ENCODE measurements around the gene TNRC6B. TPM values are rescaled to one million over a fixed set of nuclear protein-coding genes. Genes with fewer than 3 reads are reported as not detected.
A peak's percentile ranks its signal among the peaks of the same experiment; 100 is the strongest.

Gene TNRC6B
- total RNA-seq, 6 experiments from 2014 or later: 13.0 to 27.1 (median 22.7) TPM

DNA sequence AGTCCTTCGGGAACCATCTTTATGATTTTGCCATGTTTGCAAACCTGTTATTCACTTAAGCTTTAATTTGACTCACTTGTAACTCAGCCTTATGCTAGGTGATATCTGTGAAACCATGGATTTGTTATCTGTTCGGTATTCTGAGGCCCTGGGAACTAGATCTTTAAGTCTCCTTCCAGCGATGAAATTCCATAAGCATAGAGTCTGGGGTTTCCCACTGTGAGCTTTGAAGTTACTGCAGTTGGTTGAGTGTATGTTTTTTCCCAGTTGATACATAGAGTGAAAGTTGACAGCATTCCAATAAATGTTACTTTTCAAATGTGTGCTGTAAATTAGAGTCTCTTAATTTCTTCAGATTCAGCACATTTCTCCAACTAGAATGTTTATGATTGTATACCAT is 66.9 kb downstream of the TNRC6B start:
- Histone ChIP-seq H3K4me1 (peaks cover 0 to 8% (median 0%) of the 10 kb centered on the region in 4 donors), H3K4me3 (no peak overlapping the region), H3K9me3 (no peaks in the 10 kb centered on the region), H3K27ac (no peak overlapping the region), H3K36me3 (peaks cover 0 to 6% (median 4%) of the 10 kb centered on the region in 4 donors), H3K27me3 (no peaks in the 10 kb centered on the region)
- TF ChIP-seq POLR2A (IDR thresholded peaks at IDR 0.05): no peak
- TF ChIP-seq, protein P1, sequence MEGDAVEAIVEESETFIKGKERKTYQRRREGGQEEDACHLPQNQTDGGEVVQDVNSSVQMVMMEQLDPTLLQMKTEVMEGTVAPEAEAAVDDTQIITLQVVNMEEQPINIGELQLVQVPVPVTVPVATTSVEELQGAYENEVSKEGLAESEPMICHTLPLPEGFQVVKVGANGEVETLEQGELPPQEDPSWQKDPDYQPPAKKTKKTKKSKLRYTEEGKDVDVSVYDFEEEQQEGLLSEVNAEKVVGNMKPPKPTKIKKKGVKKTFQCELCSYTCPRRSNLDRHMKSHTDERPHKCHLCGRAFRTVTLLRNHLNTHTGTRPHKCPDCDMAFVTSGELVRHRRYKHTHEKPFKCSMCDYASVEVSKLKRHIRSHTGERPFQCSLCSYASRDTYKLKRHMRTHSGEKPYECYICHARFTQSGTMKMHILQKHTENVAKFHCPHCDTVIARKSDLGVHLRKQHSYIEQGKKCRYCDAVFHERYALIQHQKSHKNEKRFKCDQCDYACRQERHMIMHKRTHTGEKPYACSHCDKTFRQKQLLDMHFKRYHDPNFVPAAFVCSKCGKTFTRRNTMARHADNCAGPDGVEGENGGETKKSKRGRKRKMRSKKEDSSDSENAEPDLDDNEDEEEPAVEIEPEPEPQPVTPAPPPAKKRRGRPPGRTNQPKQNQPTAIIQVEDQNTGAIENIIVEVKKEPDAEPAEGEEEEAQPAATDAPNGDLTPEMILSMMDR (IDR thresholded peaks at IDR 0.05): no peak
- WGBS (ENCODE audit: insufficient coverage, low coverage, low lambda C conversion rate, missing lambda C conversion rate): 91% methylated on average over 1 of the region's 3 CpGs
- intact Hi-C loops (cut with DNase I): no loop called here
- ATAC-seq (no peak), DNase-seq (no peak)

DNA sequence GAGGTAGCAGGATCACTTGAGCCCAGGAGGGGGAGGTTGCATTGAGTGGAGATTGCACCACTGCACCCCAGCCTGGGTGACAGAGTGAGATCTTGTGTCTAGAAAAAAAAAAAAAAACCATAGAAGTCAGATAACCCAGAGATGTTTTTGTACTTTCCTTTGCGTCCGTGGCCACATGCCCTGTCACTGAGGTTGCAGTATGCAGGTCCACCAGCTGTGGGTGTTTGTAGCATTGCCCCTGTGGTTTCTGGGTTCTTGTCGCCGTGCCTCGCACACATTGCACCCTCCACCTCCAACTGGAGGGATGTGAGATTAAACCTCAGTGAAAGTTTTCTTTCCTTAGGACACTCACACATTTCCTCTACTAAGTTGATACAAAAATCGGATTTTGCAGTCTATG is 70.3 kb downstream of the TNRC6B start:
- intact Hi-C loops (cut with DNase I): no loop called here
- no peak overlapping the region for H3K27ac ChIP-seq
- WGBS (ENCODE audit: insufficient coverage, low coverage, low lambda C conversion rate, missing lambda C conversion rate): 66% methylated on average over 3 of the region's 6 CpGs
- TF ChIP-seq POLR2A (IDR thresholded peaks at IDR 0.05): no peak
- TF ChIP-seq, protein P1 (IDR thresholded peaks at IDR 0.05): no peak
- peaks cover 0 to 8% (median 0%) of the 10 kb centered on the region in 4 donors for H3K4me1 ChIP-seq
- DNase-seq (no peak), ATAC-seq (peak in 3 of 4 donors; percentile 16 to 52 (median 51))
- no peaks in the 10 kb centered on the region for H3K27me3 ChIP-seq
- no peaks in the 10 kb centered on the region for H3K9me3 ChIP-seq
- H3K4me3 ChIP-seq: no peak overlapping the region
- peaks cover 0 to 6% (median 4%) of the 10 kb centered on the region in 4 donors for H3K36me3 ChIP-seq

DNA sequence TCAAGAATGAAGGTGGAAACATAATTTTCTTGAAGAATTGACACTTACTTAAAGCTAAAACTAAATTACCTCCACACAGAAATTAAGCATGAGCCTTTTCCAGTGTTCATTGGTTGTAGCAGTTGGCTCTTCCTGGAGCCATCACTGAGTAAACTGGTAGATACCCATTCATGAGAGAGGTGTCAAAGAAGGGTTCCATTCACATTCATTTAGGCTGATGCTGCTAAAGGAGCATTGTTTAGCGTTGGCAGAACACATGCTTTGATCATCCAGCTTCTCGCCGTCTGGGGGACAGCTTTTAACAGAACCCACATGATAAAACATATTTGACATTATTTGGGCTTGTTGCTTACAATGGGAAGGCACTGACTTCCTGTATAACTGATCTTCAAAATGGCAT is 71.6 kb downstream of the TNRC6B start:
- TF ChIP-seq, protein P1 (IDR thresholded peaks at IDR 0.05): no peak
- TF ChIP-seq POLR2A (IDR thresholded peaks at IDR 0.05): no peak
- no peak overlapping the region for H3K4me3 ChIP-seq
- no peaks in the 10 kb centered on the region for H3K27me3 ChIP-seq
- intact Hi-C loops (cut with DNase I): no loop called here
- no peak for ATAC-seq
- H3K27ac ChIP-seq: no peak overlapping the region
- no peaks in the 10 kb centered on the region for H3K4me1 ChIP-seq
- no peak for DNase-seq
- no peaks in the 10 kb centered on the region for H3K9me3 ChIP-seq
- peaks cover 0 to 6% (median 4%) of the 10 kb centered on the region in 4 donors for H3K36me3 ChIP-seq
- 89% methylated on average over 3 of the region's 3 CpGs for WGBS (ENCODE audit: insufficient coverage, low coverage, low lambda C conversion rate, missing lambda C conversion rate)

DNA sequence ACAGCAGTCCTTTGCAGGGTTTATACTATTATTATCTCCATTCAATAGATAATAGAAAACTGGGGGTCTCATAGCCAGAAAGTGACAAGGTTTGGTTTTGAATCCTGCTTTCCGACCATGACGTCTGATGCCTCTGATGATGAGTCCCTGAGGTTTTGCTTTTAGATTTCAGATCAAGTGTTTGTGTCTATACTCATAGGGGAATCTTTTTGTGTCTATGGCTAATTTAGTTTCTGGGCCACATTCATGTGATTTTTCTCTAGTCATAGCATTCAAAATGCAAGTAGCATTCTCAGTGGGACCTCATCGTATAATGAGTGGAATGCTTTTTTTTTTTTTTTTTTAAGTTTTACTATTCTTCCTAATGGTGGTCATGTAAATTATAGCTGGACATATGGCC is 72.9 kb downstream of the TNRC6B start:
- ATAC-seq (no peak), DNase-seq (no peak)
- Histone ChIP-seq H3K4me3 (no peak overlapping the region), H3K27ac (no peak overlapping the region), H3K36me3 (peaks cover 0 to 6% (median 4%) of the 10 kb centered on the region in 4 donors), H3K4me1 (no peaks in the 10 kb centered on the region), H3K27me3 (no peaks in the 10 kb centered on the region), H3K9me3 (no peaks in the 10 kb centered on the region)
- 97% methylated on average over 3 of the region's 3 CpGs for WGBS (ENCODE audit: insufficient coverage, low coverage, low lambda C conversion rate, missing lambda C conversion rate)
- intact Hi-C loops (cut with DNase I): no loop called here
- TF ChIP-seq POLR2A (IDR thresholded peaks at IDR 0.05): no peak
- TF ChIP-seq, protein P1 (IDR thresholded peaks at IDR 0.05): no peak

DNA sequence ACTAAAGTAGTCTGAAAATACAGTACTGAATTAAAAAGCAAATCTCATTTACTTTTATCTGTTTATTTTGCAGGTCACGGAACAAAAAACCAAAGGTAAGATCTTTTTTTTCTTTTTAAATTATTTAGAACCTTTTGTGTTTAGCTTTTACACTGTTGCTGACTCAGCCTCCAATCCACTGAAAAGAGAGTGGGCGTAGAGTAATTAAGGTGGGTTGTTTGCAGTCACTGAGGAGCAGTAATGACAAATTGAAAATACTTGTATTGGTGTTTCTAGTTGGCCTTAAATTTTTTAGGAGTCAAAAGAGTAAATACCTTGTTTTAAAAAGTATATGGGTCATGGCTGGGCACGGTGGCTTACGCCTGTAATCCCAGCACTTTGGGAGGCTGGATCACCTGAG is 73.4 kb downstream of the TNRC6B start:
- intact Hi-C loops (cut with DNase I): no loop called here
- no peak overlapping the region for H3K4me3 ChIP-seq
- H3K36me3 ChIP-seq: peaks cover 0 to 6% (median 4%) of the 10 kb centered on the region in 4 donors
- no peaks in the 10 kb centered on the region for H3K27me3 ChIP-seq
- no peaks in the 10 kb centered on the region for H3K9me3 ChIP-seq
- H3K4me1 ChIP-seq: no peaks in the 10 kb centered on the region
- WGBS (ENCODE audit: insufficient coverage, low coverage, low lambda C conversion rate, missing lambda C conversion rate): 97% methylated on average over 4 of the region's 4 CpGs
- TF ChIP-seq POLR2A (IDR thresholded peaks at IDR 0.05): no peak
- TF ChIP-seq, protein P1 (IDR thresholded peaks at IDR 0.05): no peak
- ATAC-seq: no peak
- H3K27ac ChIP-seq: no peak overlapping the region
- no peak for DNase-seq

Measured in right lobe of liver (tissue), 6 donors.